Left ventricle myocardium inferior (tissue), 1 donor: Measurements from ENCODE around the gene ERBB2. TPM values are rescaled to one million over a fixed set of nuclear protein-coding genes. Genes with fewer than 3 reads are reported as not detected.

Experiments used
- DNase-seq: peaks from one replicate; pipeline ENCODE4 v3.0.0-alpha.2; 2020
- H3K27ac ChIP-seq: fragments of 200-600 bp; replicated peaks from 2 replicates; pipeline ENCODE4 v1.8.0; 2021
- H3K27me3 ChIP-seq: fragments of 200-600 bp; 2 replicates; pipeline ENCODE4 v1.8.0; 2021; ENCODE audit warnings: low read depth
- H3K36me3 ChIP-seq: fragments of 200-600 bp; 2 replicates; pipeline ENCODE4 v1.8.0; 2021
- H3K4me1 ChIP-seq: fragments of 200-600 bp; 2 replicates; pipeline ENCODE4 v1.8.0; 2021
- H3K4me3 ChIP-seq: fragments of 200-600 bp; 2 replicates; pipeline ENCODE4 v1.8.0; 2021; ENCODE audit warnings: mild to moderate bottlenecking, moderate library complexity
- H3K9me3 ChIP-seq: fragments of 200-600 bp; replicated peaks from 2 replicates; pipeline ENCODE4 v1.8.0; 2021
- CTCF ChIP-seq: fragments of 200-600 bp; IDR thresholded peaks from 2 replicates; pipeline ENCODE4 v1.8.0; 2021; ENCODE audit warnings: antibody characterized with exemption, mild to moderate bottlenecking, borderline replicate concordance
- intact Hi-C: fragments of 100-400 bp; cut with micrococcal nuclease; formaldehyde crosslinking; loops from one replicate; pipeline ENCODE4 v1.11.0; 2022
- total RNA-seq: library from RNA; stranded (reverse); fragmentation: NEBNext Ultra II Directional; extraction: Animal tissue kit (Norgen Biotek cat#: 25700); gene quantifications from one replicate; pipeline ENCODE4 v1.2.1, GENCODE V29; 2021
- donor health status: DM: no; HTN: yes; CAD: no; lungs with severe emphysema.

ERBB2 gene
- total RNA-seq, 1 donor from 2014 or later: 61.0 TPM

GRCh38 chr17:39687546-39688474, 12.1 kb upstream of the ERBB2 start, which contains the start of gene PGAP3:
Gene PGAP3 (minus strand): TSS chr17:39688057. CDS start chr17:39688014, 43 bp downstream.
- Histone ChIP-seq H3K9me3 (no peaks in the 10 kb centered on the region), H3K27me3 (no peaks in the 10 kb centered on the region), H3K4me1 (peaks cover 24% of the 10 kb centered on the region), H3K27ac (peak within 1 kb of the TSS; percentile 95), H3K36me3 (peaks cover 27% of the 10 kb centered on the region), H3K4me3 (peak within 1 kb of the TSS; percentile 74)
- intact Hi-C loops: no loop called here
- TF ChIP-seq CTCF: no peak
- DNase-seq: peak; percentile 89

GRCh38 chr17:39688475-39688835, 11.4 kb upstream of the ERBB2 start:
- TF ChIP-seq CTCF: no peak
- peaks cover 24% of the 10 kb centered on the region for H3K36me3 ChIP-seq
- peaks cover 24% of the 10 kb centered on the region for H3K4me1 ChIP-seq
- no peaks in the 10 kb centered on the region for H3K27me3 ChIP-seq
- intact Hi-C loops: no loop called here
- peak overlapping the region; percentile 74 for H3K4me3 ChIP-seq
- peak overlapping the region; percentile 95 for H3K27ac ChIP-seq
- no peak for DNase-seq
- H3K9me3 ChIP-seq: no peaks in the 10 kb centered on the region

- peak overlapping the region; percentile 74 for H3K4me3 ChIP-seq
These were observed 10.9 kb upstream of the ERBB2 start for GRCh38 chr17:39688945-39689344.

GRCh38 chr17:39694593-39694992, 5.3 kb upstream of the ERBB2 start:
- no peak for DNase-seq
- Histone ChIP-seq H3K4me1 (peaks cover 6% of the 10 kb centered on the region), H3K9me3 (no peaks in the 10 kb centered on the region), H3K4me3 (no peak overlapping the region), H3K27me3 (no peaks in the 10 kb centered on the region), H3K27ac (no peak overlapping the region), H3K36me3 (no peaks in the 10 kb centered on the region)
- intact Hi-C loops: no loop called here
- no peak for TF ChIP-seq CTCF

More at GRCh38 chr17:39688945-39689344, 10.9 kb upstream of the ERBB2 start:
- Histone ChIP-seq H3K36me3 (peaks cover 20% of the 10 kb centered on the region), H3K27ac (no peak overlapping the region), H3K9me3 (no peaks in the 10 kb centered on the region), H3K4me1 (peaks cover 24% of the 10 kb centered on the region), H3K27me3 (no peaks in the 10 kb centered on the region)
- intact Hi-C loops: no loop called here
- TF ChIP-seq CTCF: no peak
- no peak for DNase-seq

GRCh38 chr17:39695089-39695474, 4.8 kb upstream of the ERBB2 start:
- no peaks in the 10 kb centered on the region for H3K36me3 ChIP-seq
- no peak overlapping the region for H3K27ac ChIP-seq
- no peak for DNase-seq
- TF ChIP-seq CTCF: no peak
- H3K9me3 ChIP-seq: no peaks in the 10 kb centered on the region
- no peaks in the 10 kb centered on the region for H3K27me3 ChIP-seq
- H3K4me3 ChIP-seq: no peak overlapping the region
- intact Hi-C loops: no loop called here
- H3K4me1 ChIP-seq: peaks cover 11% of the 10 kb centered on the region
